Fibroblast of skin of left quadriceps (primary cell): Measurements from ENCODE around the gene MBOAT1.
"Not testable (repeated sequence)": the region's sequence is repeated elsewhere in the genome, so short reads cannot be mapped to it uniquely, and the experiment has no call there.

Experiments
- DNase-seq, 2 experiments: peaks; one replicate each; pipeline ENCODE4 v3.0.0-alpha.2; 2013; ENCODE audit warnings: low read depth in 2 of 2

MBOAT1 gene

GRCh38 chr6:20139127-20139963 lies 72.9 kb downstream of the MBOAT1 start:
- not testable (repeated sequence) for DNase-seq

- DNase-seq, result no peak
These were observed 74.4 kb downstream of the MBOAT1 start for GRCh38 chr6:20137837-20138236.

GRCh38 chr6:20137240-20137639 lies 75.0 kb downstream of the MBOAT1 start:
- no peak for DNase-seq

- DNase-seq, result no peak
These were observed 76.5 kb downstream of the MBOAT1 start for GRCh38 chr6:20135677-20136268.

- no peak for DNase-seq
These were observed 77.7 kb downstream of the MBOAT1 start for GRCh38 chr6:20134613-20135012.

- no peak for DNase-seq
These were observed 82.8 kb downstream of the MBOAT1 start for GRCh38 chr6:20129290-20130088.

GRCh38 chr6:20128018-20128417 lies 84.3 kb downstream of the MBOAT1 start:
- no peak for DNase-seq

GRCh38 chr6:20126789-20127653 lies 85.2 kb downstream of the MBOAT1 start:
- DNase-seq, result peak; percentile 10 to 18

GRCh38 chr6:20126102-20126752 lies 86.0 kb downstream of the MBOAT1 start:
- no peak for DNase-seq

GRCh38 chr6:20124545-20124944 lies 87.7 kb downstream of the MBOAT1 start:
- no peak for DNase-seq

GRCh38 chr6:20119485-20119884 lies 92.8 kb downstream of the MBOAT1 start:
- no peak for DNase-seq

- no peak for DNase-seq
These were observed 93.4 kb downstream of the MBOAT1 start for GRCh38 chr6:20118892-20119291.

- no peak for DNase-seq
These were observed 94.8 kb downstream of the MBOAT1 start for GRCh38 chr6:20117474-20117873.

- DNase-seq, result no peak
These were observed 95.5 kb downstream of the MBOAT1 start for GRCh38 chr6:20116792-20117191.

GRCh38 chr6:20115246-20115980 lies 96.9 kb downstream of the MBOAT1 start:
- DNase-seq, result no peak

- no peak for DNase-seq
These were observed 98.5 kb downstream of the MBOAT1 start for GRCh38 chr6:20113649-20114224.

GRCh38 chr6:20112841-20113240 lies 99.4 kb downstream of the MBOAT1 start:
- DNase-seq, result no peak

- DNase-seq, result no peak
These were observed 100.0 kb downstream of the MBOAT1 start for GRCh38 chr6:20112241-20112640.

- DNase-seq, result no peak
These were observed 101.8 kb downstream of the MBOAT1 start for GRCh38 chr6:20110478-20110877.

GRCh38 chr6:20109526-20109925 lies 102.7 kb downstream of the MBOAT1 start:
- DNase-seq, result no peak
